Renal cortical epithelial cell (primary cell): ENCODE measurements around the gene TECR. TPM values are rescaled to one million over a fixed set of nuclear protein-coding genes. Genes with fewer than 3 reads are reported as not detected.
"Not testable (repeated sequence)": the region's sequence is repeated elsewhere in the genome, so short reads cannot be mapped to it uniquely, and the experiment has no call there.

Experiments used
- DNase-seq: peaks from one replicate; pipeline ENCODE4 v3.0.0-alpha.2; 2011; ENCODE audit warnings: low read depth
- total RNA-seq: library from RNA; depleted of rRNA; stranded (reverse); fragments of >200 nt; gene quantifications from 2 replicates; pipeline ENCODE4 v1.2.3, GENCODE V29; 2014

The TECR gene
- total RNA-seq, 1 donor from 2014 or later = 33.4 TPM

DNA sequence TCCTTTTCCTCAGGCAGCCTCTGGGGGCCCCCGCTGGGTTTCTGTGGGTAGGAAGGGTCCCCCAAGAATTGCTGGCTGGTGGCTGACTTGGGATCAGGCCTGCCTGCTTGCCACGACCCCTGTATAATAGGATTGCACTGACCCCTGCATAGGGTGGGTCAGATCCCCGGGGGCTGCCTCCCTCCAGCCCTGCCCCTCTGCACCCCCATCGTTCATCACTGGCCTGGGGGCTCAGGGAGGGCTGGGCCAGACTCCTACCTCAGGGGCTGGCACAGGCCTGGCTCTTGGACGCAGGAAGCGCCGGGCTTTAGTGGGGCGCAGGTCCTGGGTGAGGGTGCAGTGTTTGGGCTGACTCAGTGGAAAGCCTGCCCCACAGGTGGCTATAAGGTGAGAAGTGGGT lies 31.9 kb downstream of the TECR start:
- no peak for DNase-seq

DNA sequence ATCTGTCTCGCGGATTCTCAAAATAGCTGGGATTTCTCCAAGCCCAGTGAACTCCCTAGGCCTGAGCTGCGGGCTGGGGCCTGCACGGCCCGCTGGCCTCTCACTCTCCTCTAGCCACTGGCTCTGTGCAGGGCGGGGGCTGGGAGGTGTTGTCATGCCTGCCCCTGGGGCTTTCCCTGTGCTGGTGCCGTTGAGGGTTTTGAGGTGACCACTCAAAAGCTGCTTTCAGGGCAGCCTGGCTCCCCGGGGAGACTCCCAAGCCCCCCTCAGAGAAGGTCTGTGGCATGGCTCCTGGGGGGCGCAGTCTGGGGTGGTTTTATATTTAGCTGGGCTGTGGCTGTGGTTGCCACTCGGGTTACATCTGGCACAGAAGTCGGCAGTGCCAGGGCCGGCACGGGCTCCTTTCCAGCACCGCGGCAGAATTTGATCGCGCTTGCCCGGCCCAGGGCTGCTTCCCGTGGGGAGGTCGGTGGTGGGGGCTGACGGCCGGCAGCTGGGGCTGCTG lies 32.5 kb downstream of the TECR start:
- peak; percentile 43 for DNase-seq

DNA sequence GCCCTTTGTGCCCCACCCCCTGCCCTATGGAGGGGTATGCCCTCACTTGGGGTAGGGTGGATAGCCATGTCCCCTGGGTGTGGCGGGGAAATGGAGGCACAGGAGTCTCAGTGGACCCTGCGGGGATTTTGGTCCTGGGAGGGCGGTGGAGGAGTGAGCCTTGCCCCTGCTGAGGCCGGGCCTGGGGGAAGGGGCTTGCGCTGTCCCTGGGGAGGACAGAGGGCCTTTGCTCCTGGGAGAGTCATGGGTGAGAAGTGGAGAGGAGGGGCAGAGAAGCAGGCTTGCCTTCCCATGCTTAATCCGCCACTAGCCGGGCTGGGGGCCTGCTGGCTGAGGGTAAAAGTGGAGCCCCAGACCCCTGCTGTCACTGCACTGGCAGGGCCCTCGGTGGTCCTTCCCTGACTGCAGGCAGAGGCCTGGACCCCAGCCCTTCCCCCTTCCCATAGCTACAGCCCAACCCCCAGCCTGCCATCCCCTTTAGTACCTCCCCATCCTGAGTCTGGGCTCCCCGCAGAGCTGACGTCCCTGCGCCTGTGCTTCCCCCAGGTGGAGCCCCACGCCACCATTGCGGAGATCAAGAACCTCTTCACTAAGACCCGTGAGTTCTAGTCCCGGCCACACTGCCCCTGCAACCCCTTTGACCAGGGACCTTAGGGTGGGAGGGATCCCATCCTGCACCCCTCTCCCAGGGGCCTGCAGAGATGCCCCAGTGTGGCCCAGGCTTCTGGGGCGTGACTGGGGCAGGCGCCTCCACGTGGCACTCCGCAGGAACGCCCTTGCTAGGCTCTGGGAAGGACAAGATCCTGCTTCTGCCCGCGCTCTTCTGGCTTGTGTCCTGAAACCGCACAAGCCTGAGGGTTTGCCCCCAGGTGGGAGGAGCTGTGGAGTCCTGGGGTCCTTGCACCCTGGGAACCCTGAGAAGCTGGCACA lies 33.5 kb downstream of the TECR start:
- DNase-seq = no peak

DNA sequence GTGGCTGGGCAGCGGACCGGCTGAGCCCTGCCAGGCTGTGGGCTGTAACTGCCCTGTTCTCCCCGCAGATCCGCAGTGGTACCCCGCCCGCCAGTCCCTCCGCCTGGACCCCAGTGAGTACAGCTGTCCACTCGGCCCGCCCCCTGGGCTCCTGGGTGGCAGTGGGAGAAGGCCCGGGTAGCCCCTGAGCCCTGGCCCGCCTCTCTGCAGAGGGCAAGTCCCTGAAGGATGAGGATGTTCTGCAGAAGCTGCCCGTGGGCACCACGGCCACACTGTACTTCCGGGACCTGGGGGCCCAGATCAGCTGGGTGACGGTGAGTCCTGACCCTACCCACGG lies 34.2 kb downstream of the TECR start:
- DNase-seq = no peak

DNA sequence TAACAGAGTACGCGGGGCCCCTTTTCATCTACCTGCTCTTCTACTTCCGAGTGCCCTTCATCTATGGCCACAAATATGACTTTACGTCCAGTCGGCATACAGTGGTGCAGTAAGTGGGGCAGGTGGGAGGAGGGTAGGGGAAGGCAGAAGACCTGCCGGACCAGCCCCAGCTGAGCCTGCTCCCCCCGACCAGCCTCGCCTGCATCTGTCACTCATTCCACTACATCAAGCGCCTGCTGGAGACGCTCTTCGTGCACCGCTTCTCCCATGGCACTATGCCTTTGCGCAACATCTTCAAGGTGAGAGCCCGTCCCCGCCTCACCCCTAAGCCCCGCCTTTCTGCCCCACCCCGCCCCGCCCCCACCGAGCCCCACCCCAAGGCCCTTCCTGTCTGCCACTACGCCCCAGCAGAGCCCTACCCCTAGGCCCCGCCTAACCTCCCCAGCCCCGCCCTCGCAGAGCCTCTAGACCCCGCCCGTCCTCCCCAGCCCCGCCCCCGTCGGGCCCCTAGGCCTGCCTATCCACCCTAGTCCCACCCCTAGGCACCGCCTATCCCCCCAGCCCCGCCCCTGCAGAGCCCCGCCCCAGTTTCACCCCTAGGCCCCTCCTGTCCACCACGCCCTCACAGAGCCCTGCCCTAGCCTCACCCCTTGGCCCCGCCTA lies 34.7 kb downstream of the TECR start:
- DNase-seq = no peak

DNA sequence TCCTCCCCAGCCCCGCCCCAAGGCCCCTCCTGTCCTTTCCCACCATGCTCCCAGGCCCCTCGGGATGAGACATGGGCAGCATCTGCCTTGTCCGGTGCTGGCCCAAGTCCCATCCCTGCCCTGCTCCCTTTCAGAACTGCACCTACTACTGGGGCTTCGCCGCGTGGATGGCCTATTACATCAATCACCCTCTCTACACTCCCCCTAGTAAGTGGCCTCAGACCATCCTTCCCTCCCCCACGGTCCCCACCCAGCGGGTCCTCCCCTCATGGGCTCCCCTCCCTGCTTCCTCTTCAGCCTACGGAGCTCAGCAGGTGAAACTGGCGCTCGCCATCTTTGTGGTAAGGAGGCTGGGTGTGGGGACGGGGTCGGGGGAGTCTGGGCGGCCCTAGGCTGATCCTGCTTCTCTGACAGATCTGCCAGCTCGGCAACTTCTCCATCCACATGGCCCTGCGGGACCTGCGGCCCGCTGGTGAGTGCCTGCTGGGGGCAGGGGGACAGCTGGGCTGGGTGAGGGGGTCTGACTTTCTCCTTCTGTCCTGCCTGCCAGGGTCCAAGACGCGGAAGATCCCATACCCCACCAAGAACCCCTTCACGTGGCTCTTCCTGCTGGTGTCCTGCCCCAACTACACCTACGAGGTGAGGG lies 35.4 kb downstream of the TECR start:
- DNase-seq = not testable (repeated sequence)

DNA sequence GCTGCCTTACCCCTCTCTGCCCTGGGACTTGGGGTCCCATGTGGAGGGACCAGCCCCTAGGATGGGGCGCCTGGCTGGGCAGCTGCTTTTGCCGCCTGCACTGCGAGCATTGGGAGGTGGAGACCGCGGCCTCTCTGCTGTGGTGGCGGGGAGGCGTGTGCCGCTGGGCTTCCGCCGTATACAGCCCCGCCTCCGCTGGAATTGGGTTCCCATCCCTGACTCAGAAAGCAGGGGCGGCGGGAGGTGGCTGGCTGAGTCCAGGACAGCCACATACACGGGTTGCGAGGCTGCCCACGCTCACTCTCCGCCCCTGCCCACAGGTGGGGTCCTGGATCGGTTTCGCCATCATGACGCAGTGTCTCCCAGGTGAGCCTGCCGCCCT lies 35.9 kb downstream of the TECR start:
- no peak for DNase-seq

DNA sequence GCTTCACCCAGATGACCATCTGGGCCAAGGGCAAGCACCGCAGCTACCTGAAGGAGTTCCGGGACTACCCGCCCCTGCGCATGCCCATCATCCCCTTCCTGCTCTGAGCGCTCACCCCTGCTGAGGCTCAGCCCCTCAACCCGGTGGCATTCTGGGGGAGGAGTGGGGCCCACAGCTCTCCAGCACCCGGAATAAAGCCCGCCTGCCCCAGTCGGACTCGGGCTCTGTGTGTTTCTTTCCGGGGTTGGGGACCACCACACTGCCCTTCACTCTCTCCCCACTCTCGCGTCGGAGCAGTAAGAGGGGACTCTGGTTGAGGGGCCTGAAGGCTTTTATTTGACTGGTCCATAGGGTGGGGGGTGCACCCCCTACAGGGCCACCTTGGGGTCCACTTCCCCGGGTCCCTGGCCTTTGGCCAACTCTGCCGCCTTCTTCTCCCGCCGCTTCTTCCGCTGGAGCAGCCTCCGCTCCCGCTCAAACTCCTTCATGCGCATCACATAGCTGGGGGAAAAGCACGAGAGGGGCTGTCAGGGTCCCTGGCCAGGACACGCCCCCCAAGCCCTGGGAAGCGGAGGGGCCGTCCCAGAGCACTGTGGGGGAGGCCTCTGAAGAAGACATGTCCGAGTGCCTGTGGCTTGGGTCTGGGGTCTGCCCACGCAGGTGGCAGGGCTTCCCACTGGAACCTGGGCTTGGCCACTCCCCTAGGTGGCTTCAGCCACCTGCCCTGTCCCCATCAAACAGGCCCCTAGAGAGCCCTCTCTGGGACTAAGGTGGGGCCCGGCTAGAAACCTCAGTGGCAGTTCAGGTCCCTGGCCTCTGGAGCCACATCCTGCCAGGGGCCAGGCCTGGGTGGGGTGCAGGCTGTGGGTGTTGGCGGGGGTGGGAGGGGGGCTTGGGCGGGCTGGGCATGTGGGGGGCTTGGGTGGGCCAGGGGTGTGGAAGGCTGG lies 36.6 kb downstream of the TECR start:
- DNase-seq = no peak

DNA sequence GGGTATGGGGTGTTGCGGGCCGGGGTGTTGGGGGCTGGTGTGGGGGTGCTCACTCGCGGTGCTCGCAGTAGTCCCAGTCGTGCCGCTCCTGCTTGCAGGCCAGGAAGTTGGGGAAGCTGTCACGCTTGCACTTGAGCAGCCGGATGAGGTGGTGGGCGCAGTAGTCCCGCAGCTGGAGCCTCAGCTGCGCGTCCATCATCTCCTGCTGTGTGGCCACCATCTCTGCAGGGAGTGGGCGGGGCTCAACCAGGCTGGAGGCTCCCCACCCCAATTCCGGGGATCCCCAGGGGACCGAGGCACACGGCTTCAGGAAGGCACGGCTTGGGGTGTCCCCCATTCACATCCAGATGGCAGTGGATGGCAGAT lies 37.3 kb downstream of the TECR start:
- DNase-seq = no peak

DNA sequence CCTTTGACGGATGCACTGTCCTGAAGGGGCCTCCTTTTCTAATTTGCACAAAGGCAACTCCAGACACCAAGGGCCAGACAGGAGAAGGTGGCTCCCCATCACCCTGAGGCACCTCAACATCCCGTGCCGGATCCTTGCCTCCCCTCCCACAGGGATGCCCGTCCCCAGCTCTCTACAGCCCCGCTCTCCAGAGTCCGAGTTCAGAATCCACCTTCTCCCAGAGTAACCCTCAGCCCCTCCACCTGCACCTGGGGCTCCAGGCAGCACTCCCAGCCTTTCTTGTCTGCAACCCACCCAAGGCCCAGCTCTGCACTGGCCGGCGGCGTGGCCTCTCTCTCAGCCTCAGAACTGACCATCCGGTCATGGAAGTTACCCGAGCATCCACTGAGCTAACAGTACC lies 37.7 kb downstream of the TECR start:
- DNase-seq = no peak

DNA sequence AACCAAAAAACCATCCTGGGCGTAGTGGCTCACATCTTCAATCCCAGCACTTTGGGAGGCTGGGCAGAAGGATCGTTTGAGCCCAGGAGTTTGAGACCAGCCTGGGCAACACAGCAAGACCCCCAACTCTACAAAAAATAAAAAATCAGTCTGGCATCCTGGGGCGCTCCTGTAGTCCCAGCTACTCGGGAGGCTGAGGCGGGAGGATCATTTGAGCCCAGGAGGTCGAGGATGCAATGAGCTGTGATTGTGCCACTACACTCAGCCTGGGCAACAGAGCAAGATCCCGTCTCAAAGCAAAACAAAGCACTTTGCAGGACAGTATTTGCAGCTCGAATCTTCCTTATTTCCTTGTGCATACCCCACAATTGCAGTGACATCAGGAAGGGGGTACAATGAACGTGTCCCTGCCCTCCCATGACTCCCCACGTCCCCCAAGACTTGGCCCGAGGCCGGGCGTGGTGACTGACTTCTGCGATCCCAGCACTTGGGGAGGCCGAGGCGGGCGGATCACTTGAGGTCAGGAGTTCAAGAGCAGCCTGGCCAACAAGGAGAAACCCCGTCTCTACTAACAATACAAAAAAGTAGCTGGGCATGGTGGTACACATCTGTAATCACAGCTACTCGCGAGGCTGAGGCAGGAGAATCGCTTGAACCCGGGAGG lies 41.6 kb downstream of the TECR start:
- no peak for DNase-seq

DNA sequence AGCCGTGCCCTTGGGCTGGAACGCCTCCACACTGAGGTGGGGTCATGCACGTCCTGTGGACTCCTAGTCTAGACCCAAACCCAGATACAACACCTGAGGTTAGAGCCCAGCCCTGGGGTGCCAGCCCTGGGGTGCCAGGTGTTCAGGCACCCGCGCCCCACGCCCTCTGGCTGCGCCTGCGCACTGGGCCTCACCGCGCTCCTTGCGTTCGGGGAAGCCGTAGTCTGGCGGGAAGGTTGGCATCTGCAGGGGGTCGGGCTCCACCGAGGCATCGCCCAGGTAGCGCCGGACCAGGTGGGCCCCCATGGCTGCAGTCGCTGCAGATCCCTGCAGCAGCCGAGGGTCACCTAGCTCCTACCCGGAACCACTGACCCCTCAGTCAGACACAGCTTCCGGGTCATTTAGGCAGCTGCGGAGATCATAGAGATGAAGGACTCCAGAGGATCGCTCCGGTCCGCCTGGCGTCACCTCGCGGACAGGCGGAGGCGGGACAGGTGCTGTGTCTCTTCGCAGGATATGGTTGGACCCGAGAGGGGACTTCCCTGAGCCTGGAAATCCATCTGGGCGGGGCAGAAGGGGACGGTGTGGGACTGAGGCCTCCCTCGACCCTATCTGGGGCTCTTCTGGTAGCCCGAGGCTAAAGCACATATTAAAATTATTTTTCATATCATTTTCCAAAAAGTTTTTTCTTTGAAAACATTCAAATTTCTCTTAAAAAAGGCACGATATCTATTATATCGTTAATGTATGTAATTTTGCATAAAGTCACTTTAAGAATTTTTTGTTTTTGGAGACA lies 42.5 kb downstream of the TECR start, which contains the start of gene NDUFB7:
Gene NDUFB7 (minus strand): TSS at position 372 of the 796 bp plus-strand sequence. CDS start 66 bp downstream, at position 306.
- peak; percentile 90 for DNase-seq

DNA sequence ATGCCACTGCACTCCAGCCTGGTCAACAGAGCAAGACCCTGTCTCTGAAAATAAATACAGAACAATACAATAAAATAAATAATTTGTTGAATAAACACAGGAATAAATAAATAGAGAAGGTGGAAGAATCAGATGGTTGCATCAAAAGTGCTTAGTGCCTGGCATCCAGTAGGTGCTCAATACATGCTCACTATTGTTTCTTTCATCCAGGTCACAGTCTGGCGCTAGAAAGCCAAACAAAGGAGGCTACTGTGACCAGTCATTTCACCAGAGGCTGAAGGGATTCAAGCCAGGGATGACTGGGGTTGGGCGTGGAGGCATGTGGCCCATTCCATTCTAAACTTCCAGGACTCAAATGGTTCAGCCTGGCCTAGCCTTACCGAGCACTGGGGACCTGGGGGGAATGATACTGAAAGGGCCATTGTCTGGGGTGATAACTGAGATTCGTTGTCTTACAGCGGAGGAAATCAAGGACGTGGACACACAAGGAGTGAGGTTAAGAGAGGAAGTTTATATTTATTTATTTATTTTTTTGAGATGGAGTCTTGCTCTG lies 46.1 kb downstream of the TECR start:
- DNase-seq = no peak

DNA sequence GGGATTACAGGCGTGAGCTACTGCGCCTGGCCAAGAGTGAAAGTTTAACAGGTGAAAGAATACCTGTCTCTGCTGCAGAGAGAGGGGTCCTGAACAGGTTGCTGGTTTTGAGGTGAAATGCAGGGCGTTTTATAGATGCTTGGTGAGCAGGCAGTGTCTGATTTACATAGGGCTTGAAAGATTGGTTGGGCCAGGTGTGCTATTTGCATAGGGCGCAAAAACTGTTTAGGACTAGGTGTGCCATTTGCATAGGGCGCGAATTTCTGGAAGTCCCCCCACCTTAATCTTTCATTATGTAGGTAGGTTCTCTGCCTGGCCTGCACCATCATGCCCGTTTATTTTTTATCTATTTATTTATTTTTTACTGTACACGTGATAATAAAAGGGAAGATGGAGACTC lies 47.0 kb downstream of the TECR start:
- no peak for DNase-seq

DNA sequence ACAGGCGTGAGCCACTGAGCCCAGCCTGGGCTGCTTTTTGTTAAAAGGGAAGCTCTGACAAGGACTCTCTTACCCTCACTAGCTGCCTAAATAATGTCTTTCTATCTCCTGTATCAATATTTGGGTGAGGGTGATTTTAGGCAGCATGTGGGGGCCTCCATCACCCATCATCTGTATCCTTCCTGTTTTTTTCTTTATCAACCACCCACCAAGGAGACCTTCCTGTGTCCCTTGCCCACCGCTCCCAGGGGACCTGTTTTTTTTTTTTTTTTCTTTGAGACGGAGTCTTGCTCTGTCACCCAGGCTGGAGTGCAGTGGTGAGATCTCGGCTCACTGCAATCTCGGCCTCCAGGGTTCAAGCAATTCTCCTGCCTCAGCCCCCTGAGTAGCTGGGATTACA lies 47.9 kb downstream of the TECR start:
- DNase-seq = no peak

DNA sequence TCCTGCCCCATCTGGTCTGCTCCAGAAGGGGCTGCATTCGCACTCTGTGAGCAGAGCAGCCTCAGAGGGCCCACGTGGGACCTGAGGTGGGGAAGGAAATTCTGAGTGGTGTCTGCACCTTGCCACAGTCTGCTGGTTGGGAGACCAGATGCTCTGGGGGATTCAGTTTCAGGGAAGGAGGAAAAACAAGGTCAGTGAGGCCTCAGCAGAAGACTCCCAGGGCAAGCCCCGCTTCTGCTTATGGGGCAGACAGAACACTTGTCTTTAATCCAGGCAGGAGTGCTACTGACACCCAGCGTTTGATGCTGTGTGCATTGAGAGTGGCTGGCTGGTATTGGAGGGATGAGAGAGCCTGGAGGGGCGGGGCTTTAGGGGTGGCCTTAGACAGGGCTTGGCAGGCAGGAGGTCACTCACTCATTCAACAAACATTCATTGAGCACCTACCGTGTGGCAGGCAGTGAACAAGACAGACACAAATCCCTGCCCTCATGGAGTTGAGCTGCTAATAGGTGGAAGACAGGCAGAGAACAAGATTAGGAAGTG lies 48.6 kb downstream of the TECR start:
- no peak for DNase-seq

DNA sequence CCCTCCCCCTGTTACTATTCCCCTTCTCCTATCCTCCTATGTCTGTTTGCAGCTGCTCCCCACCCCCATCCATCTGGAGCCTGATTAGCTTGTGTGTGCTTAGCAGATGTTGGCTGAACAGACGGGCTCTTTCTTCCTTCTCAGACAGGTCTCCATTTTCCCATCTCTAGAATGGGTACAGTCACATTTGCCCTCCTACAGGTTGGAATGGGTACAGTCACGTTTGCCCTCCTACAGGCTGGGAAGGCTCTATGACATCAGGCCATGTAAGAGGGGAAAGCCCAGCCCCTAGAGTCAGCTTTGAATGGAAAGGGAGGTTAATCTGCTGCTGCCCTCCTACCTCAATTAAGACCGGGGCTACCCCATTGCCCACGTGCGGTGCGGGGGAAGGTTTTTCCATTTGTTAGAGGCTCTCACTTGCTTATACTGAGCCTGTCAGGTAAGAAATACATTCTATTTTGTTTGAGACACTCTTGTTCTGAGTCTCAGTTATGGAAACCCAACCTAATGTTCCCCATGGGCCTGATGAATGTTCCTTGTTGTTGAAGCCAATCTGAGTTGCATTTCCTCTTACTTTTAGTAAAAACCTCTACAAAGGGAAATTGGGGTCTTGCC lies 51.3 kb downstream of the TECR start:
- DNase-seq = no peak

DNA sequence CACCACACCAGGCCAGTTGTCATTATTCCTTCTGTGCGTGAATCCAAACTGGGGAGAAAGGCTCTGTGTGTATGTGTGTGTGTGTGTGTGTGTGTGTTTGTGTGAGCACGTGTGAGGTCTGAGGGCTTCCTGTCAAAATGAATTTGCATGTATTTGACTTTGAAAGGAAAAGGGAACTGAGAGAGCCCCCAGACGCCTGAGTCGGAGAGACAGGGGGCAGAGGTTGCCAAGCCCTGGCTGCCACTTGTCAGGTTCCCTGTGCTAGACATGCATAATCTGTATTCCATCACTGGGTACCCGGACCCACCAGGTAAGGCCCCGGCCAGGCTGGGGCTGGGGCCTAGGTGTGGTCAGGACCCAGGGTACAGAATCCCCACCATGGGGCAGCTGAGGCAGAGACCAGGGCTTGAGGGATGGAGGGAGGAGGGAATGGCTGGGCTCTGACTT lies 53.5 kb downstream of the TECR start, which contains the start of gene CLEC17A:
Gene CLEC17A (plus strand): TSS at position 191 of the 447 bp plus-strand sequence. CDS start 77 bp downstream, at position 268.
- DNase-seq = no peak

DNA sequence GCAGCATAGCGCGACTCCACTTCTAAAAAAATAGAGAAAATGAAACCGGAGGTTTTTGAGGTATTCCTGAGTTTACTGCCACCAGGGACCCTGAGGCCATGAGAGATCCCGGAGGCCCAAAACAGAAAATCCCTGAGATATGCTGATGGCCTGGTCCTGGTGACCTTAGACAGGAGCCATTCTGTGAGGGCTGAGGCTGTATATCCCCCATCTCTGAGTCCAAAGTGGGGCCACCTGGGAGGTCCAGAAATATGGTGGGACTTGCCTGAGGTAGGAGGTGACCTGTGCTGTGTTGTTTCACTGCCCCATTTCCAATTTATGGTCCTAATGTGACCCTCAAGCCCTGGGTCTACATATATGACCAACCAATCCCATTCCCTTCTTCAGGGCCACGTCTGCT lies 55.0 kb downstream of the TECR start:
- not testable (repeated sequence) for DNase-seq
